HT1080 (cell line): ENCODE measurements around the gene SDHD. TPM values are rescaled to one million over a fixed set of nuclear protein-coding genes. Genes with fewer than 3 reads are reported as not detected.

ENCODE experiments used
- DNase-seq: peaks from one replicate; pipeline ENCODE4 v3.0.0-alpha.2; 2015; ENCODE audit warnings: low read depth
- total RNA-seq: library from RNA; depleted of rRNA; stranded (reverse); fragments of >200 nt; shearing (Covaris generic); gene quantifications from 2 replicates; pipeline ENCODE4 v1.2.3, GENCODE V29; 2014; rRNA removed

SDHD gene
- total RNA-seq, 1 experiment from 2014 or later = 308 TPM

DNA sequence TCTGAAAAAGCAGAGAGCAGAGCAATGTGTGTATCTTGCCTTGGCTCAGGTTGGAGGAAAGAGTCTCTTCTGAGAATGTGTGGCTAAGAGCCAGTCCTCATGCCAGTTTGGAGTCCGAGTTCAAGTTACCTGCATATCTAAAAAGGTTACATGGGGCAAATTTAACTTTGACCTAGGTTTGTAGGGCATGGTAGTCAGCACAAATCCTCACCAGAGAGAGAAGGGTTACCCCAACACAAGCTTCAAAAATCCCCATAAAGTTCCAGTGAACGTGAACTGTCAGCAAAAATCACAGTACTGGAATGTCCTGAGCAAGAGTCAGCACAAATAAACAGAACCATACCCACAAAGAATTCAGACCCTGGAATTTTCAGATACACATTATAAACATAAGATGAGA lies 13.8 kb downstream of the SDHD start:
- DNase-seq = no peak

DNA sequence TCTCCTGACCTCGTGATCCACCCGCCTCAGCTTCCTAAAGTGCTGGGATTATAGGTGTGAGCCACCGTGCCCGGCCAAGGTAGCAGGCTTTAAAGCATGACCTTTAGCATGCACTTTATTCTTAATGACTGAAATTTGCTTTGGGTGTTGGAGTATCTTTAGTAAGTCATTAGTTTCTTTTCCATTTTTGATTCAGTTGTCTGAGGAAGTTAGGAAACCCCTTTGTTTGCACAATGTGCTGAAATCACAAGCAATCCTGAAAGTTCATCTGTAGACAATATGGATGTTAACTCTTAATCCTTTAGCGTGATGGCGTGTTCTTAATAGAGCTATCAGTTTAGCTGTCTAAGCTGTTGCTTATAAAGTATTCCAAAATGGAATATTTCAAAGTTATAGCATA lies 16.8 kb downstream of the SDHD start:
- no peak for DNase-seq

DNA sequence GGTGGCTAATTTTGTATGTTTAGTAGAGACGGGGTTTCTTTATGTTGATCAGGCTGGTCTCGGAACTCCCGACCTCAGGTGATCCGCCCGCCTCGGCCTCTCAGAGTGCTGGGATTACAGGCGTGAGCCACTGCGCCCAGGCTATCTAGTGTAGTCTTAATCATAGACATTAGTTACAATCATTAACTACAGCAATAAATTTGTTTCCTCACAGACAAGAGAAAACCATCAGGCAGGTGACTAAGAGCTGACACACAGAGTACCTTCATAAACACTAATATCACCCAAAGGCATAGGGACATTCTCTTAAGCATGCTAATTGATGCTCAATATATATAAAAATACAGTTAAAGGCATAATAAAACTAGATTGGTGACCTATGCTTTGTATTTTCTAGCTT lies 19.4 kb downstream of the SDHD start:
- no peak for DNase-seq

DNA sequence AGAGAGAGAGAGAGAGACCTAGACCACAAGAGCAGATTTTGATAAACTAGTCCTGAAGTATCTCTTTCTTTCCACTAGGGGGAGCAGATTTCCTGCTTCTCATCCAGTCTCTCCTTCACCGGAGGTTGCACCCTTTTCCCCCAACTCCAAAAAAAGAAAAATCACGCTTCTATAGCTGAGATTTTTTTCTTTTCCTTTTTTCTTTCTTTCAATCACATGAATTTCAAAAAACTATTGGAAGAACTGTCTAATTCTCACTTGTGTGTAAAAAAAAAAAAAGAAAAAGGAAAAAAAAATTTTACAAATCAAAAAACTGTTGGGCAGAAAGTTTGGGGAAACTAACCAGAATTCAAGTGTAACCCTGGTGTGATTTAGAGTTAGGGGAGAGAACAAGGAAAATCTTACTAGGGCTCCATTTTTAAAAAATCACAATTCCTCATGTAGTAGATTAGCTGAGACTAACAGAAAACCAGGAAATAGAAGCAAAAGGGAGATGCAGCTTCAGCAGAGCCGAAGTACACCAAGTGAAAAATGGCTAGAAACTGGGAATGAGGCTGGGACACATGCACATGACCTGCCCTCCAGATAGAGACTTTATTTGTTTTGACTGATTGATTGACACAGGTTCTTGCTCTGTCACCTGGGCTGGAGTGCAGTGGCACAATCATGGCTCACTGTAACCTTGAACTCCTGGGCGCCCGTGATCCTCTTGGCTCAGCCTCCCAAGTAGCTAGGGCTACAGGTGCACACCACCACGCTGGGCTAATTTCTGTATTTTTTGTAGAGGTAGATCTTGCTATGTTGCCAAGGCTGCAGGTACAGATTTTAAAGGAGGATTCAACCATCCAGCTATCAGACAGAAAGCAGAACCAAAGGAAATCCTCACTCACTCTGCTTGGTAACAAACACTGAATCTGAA lies 27.1 kb downstream of the SDHD start:
- peak; percentile 73 for DNase-seq

- DNase-seq = no peak
These were observed 27.8 kb downstream of the SDHD start for GRCh38 chr11:112114460-112114859.

DNA sequence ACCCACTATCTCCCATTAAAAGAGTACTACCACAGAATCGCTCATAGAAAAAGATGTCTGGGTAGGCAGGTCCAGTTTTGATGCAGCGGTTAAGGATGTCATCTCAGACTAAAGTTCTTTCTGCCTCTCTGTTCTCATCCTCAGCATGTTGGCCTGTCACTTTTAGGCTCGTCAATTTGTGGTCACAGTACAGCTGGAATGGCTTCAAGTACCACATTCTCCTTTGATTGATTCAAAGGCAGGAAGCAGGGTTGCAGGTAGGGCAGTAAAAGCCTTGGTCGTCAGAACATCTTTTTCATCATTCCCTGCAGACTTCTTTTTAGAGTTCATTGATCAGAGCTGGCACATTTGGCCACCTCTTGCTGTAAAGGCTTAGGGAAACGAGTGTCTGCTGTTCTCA lies 28.7 kb downstream of the SDHD start:
- DNase-seq = no peak

- DNase-seq = no peak
These were observed 31.5 kb downstream of the SDHD start for GRCh38 chr11:112118176-112118575.

DNA sequence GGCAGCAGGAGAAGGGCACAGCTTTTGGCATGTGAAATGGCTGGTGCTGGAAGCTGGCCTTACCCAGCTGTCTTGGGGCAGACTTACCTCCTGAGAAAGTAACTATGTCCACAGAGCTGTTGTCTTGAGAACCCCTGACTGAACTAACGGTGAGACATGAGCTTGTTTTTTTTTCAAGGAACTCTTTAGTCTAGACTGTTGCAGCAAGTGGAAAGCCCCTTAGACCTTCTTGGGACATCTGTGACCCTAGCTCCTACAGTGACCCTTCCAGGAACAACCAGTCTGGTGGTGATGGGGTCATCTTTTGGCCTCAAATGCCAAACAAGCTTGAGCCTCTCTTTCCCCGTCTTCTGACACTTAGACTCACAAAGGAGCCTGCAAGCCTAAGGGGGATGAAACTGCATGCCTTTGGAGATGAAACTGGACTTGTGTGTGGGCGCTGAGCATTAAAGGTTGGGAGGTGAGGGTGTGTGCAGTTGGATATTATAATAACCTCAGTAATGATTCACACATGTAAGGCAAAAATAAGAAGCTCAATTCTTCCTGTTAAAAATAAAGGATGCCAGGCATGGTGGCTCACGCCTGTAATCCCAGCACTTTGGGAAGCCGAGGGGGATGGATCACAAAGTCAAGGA lies 35.4 kb downstream of the SDHD start:
- DNase-seq = no peak

- DNase-seq = no peak
These were observed 36.5 kb downstream of the SDHD start for GRCh38 chr11:112123129-112123528.

GRCh38 chr11:112127056-112127455 lies 40.4 kb downstream of the SDHD start:
- no peak for DNase-seq

GRCh38 chr11:112128483-112129121 lies 41.9 kb downstream of the SDHD start:
- DNase-seq = peak; percentile 92

DNA sequence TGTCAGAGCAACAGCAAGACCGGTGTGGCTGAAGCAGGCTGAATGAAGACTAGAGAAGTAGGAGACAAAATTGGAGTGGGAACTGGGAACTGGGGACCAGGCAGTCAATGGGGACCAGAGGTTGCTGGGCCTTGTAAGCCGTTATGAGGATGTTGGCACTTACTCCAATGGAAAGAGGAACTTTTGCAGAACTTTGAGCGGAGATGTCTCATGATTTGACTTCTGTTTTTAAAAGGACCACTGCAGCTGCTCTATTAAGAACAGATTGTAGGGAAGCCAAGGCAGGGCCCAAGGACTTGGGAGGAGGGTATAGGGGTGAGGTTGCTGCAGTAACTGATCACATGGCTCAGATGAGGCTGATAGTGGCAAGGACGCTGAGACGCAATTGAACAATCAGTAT lies 43.0 kb downstream of the SDHD start:
- no peak for DNase-seq

- peak; percentile 39 for DNase-seq
These were observed 46.1 kb downstream of the SDHD start for GRCh38 chr11:112132737-112133136.

- DNase-seq = no peak
These were observed 47.8 kb downstream of the SDHD start for GRCh38 chr11:112134473-112134872.

DNA sequence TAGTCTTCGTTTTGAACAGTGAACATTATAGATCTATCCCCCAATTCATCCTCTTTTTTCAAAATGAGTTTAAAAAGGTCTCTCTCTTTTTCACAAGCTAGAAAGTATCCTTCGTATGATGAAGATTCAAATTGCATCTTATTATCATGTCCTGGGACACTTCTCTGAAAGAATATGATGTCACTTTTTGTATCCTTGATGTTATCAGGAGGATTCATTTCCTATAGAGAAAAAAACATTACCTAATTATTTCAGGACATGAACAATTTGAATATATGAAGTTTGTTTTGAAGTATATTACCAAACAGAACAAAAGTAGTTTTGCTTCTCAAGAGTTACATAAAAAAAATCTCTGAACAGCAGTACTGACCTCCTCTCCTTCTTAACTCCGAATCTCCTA lies 56.9 kb downstream of the SDHD start:
- DNase-seq = no peak

Other genes with a start within 250 kb of the SDHD start
- gene ALG9, start 215.3 kb upstream of the SDHD start, total RNA-seq = 18.3 and 25.1 TPM in 2 replicates
- gene FDXACB1, start 207.7 kb upstream of the SDHD start, total RNA-seq = 6.0 and 7.0 TPM in 2 replicates
- 63.7 and 74.6 TPM in 2 replicates for gene CFAP68, start 207.3 kb upstream of the SDHD start, total RNA-seq
- gene CRYAB, start 175.1 kb upstream of the SDHD start, total RNA-seq = not detected in 2 replicates
- not detected in 2 replicates for gene HSPB2, start 174.1 kb upstream of the SDHD start, total RNA-seq
- not detected in 2 replicates for gene C11orf52, start 168.0 kb upstream of the SDHD start, total RNA-seq
- 2.8 and 5.1 TPM in 2 replicates for gene DIXDC1, start 149.5 kb upstream of the SDHD start, total RNA-seq
- 65.8 and 67.9 TPM in 2 replicates for gene DLAT, start 61.5 kb upstream of the SDHD start, total RNA-seq
- 1.3 TPM in 2 replicates for gene PIH1D2, start 12.9 kb upstream of the SDHD start, total RNA-seq
- 22.1 and 27.2 TPM in 2 replicates for gene NKAPD1, start 12.6 kb upstream of the SDHD start, total RNA-seq
- gene TIMM8B, start 117 bp upstream of the SDHD start, total RNA-seq = 106 and 119 TPM in 2 replicates
- 0.32 TPM in 1 of 2 replicates, not detected in the other for gene IL18, start 77.2 kb downstream of the SDHD start, total RNA-seq
- 0.94 TPM in 1 of 2 replicates, not detected in the other for gene TEX12, start 80.5 kb downstream of the SDHD start, total RNA-seq
- gene BCO2, start 88.6 kb downstream of the SDHD start, total RNA-seq = 0.17 and 0.19 TPM in 2 replicates
- 54.8 and 64.6 TPM in 2 replicates for gene PTS, start 139.6 kb downstream of the SDHD start, total RNA-seq
- not detected in 2 replicates for gene PLET1, start 174.0 kb downstream of the SDHD start, total RNA-seq